Activated CD4-positive, alpha-beta T cell treated with anti-CD3 and anti-CD28 coated beads, Interleukin-2, amount 50 U/mL, for 4 hours (primary cell): Measurements from ENCODE around the gene CLEC4F.

ENCODE experiments used
- DNase-seq, 2 experiments: peaks; one replicate each; pipeline ENCODE4 v3.0.0-alpha.2; 2020

CLEC4F gene

DNA sequence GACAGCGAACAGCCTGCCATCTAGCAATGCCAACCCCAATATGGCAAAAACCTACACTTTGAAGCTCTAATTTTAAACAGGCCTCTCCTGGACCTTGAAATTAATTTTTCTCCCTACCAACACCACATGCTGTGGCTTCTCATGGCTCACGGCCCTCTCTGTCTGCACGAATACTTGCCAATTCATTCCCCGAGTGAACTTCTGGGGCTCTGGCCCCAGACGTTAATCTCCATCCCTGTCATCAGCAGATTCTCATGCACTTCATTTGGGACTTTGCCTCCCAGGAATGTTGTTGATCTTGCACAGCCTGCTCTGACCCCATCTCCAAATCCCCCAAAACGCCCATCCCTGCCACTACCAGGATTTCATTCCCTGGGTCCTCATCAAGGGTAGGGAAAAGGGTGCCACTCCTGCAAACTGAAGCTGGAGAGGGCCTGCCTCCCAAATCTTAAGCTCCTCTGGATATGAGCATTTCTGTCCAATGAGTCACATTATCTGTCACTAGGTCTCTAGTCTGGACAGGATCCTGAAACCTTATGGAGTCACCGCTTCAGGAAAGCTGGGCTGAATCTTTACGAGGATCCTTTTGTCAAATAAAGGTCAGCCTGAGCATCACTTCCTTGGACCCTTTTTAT lies 40.4 kb downstream of the CLEC4F start:
- DNase-seq, result no peak

DNA sequence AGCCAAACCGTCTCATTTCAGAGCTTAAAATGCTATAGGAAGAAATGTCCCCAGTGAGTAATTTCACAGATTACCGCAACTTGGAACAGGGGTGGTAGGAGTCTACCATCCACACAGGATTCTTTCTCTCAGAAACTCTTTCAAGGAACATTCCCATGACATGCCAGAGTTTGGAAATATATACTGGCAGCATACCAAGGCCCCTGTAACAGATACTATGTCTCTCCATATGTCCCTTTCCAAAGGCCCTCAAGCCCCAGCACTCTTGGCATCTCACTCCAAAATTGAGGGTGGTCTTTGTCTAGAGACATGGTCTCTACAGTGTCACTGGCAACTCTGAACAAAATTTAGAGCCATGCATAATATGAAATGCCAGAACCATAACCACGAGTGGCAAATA lies 40.9 kb downstream of the CLEC4F start:
- no peak for DNase-seq

GRCh38 chr2:70778676-70779075 lies 41.7 kb downstream of the CLEC4F start:
- no peak for DNase-seq

- no peak for DNase-seq
Measured at GRCh38 chr2:70777450-70777849, 42.9 kb downstream of the CLEC4F start.

- DNase-seq, result no peak
Measured at GRCh38 chr2:70776266-70776665, 44.1 kb downstream of the CLEC4F start.

- DNase-seq, result no peak
Measured at GRCh38 chr2:70775141-70775540, 45.3 kb downstream of the CLEC4F start.

DNA sequence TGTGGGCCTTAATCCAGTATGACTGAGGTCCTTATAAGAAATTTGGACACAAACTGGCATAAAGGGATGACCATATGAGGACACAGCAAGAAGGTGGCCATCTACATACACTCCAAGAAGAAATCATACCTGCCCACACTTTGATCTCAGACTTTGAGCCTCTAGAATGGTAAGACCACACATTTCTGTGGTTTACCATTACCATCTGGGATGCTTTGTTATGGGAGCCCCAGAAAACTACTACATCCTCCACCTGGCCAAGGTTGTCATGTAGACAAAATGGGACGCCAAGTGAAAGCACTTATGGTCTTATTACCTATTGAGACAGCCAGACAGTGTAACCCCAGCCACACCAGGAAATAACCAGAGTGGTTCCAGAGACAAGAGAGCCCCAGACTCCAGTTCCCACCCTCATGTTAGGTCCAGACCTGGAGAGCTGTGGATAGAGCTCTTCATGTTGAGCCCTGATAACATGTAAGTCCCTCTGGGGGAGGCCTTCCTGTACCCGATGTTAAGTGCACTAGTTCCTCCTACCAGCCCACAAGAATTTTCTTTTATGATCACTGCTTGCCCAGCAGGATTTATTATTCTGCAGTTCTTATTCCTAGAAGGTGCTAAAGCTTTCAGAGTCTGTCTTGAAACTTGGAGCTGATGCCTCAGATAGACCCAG lies 47.8 kb downstream of the CLEC4F start:
- no peak for DNase-seq

- no peak for DNase-seq
Measured at GRCh38 chr2:70771446-70771845, 49.0 kb downstream of the CLEC4F start.

DNA sequence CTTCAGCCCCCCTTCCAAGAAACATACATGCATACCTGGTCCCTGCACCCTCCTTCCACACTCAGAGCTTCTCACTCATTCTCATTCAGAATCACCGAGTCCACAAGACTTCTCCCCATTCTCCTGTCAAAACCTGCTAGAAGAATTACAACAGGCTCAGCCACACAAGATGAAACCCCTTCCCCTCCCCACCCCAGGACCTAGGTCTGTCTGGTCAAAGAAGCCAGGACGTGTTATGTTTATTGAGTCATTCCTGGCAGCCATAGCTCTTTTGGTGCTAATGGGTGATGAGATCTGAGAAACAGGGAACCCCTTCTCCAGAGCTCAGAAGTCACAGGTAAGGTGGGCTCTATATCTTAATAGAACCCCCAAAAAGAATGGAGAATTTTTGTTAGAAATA lies 50.9 kb downstream of the CLEC4F start:
- no peak for DNase-seq

GRCh38 chr2:70768590-70769085 lies 51.8 kb downstream of the CLEC4F start:
- no peak for DNase-seq

DNA sequence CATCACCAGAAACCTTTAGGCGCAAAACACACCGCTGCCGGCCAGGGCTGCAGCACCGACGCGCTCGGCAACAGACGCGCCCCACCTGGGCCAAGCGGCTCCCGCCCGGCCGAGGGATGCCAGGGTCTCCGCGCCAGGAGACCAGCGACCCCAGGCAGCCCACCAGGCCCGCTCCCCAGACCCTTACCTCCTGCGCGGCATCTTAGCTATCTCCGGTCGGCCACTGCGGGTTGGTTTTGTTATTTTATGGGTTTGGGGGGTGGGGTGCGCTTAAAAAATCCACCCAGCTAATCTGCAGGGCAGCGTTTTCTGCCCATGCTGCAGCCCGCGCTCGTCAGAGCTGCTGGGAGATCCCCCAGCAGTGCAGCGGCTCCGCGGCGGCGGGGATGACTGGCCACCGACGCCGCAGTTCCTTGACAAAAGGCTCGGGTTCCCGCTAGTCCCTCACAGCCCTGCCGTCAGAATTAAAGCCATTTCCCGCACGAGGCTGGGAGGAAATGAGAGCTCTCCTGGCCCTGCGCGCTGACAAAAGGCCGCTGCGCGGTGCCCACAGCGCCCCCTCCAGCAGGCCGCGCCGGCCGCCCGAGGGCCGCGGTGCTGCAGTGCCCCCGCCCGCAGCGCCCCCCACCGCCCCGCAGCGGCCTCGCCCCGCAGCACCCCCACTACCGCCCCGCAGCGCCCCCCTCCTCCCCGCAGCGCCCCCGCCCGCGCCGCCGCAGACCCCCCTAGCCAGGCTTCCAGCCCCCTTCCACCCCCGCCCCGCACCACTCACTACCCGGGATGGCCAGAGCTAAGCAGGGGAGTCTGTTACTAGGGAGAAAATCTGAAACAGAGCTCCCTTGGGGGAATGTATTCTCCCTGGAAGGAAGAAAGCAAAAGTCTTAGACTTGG lies 52.5 kb downstream of the CLEC4F start, which contains the start of gene ADD2:
Gene ADD2, minus strand, starts transcription at position 502 of the 891 bp plus-strand sequence. CDS start 61,792 bp downstream, outside the sequence.
- peak in 1 of 2 experiments; percentile 21 for DNase-seq

DNA sequence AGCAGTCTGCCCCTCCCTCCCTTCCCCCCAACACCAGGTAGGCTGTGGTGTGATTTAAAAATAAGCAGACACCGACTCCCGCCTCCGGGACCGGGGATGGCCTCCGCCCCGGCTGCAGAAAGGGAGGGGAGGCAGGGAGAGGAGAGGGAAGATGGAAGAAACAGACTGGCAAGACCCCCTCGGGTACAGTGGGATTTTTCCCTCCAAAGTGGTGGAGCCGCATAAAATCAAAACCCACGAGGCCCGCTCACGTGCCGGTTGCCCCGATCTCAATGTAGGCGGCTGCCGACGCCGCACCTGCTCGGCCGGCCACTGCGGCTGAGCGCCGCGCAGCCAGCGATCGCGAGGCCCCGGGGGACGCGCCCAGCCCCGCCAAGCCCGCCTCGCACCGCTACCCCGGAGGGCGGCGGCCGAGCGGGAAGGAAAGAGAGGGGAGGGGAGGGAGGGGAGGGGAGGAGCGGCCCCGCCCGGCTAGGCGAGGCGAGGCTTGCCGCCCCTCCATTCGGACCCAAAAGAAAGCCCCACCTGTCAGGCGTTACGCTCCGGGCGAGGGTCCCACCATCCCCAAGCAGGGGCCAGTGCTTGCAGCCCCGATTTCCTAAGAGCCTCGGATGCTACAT lies 53.2 kb downstream of the CLEC4F start:
- peak in 1 of 2 experiments; percentile 1 for DNase-seq

GRCh38 chr2:70766357-70767078 lies 53.9 kb downstream of the CLEC4F start:
- no peak for DNase-seq

GRCh38 chr2:70765507-70765906 lies 54.9 kb downstream of the CLEC4F start:
- no peak for DNase-seq

- DNase-seq, result no peak
Measured at GRCh38 chr2:70759446-70759845, 61.0 kb downstream of the CLEC4F start.
